Measurements from ENCODE around the gene TFDP2.
"Not testable (repeated sequence)": the region's sequence is repeated elsewhere in the genome, so short reads cannot be mapped to it uniquely, and the experiment has no call there.

TFDP2 gene

GRCh38 chr3:142152384-142152783 lies 3.0 kb upstream of the TFDP2 start:
- no peak overlapping the region for H3K27ac ChIP-seq (ENCODE audit: low read depth, low read length)
- no peaks in the 10 kb centered on the region for H3K9me3 ChIP-seq (ENCODE audit: control insufficient read depth in 1 of 2, low read length in 2 of 2)
- no peaks in the 10 kb centered on the region for H3K36me3 ChIP-seq (ENCODE audit: control insufficient read depth in 1 of 2, insufficient read depth in 2 of 2, low read length in 2 of 2)
- H3K9ac ChIP-seq (ENCODE audit: low read depth in 1 of 2, low read length in 2 of 2) = no peak overlapping the region
- H3K4me1 ChIP-seq (ENCODE audit: control insufficient read depth in 1 of 2, insufficient read depth in 2 of 2, low read length in 2 of 2) = peaks cover 3 to 11% of the 10 kb centered on the region in 2 donors
- no peaks in the 10 kb centered on the region for H3K27me3 ChIP-seq (ENCODE audit: control insufficient read depth in 1 of 2, insufficient read depth in 2 of 2, low read length in 2 of 2)
- H3K4me3 ChIP-seq (ENCODE audit: low read depth in 1 of 2, low read length in 2 of 2) = no peak overlapping the region

GRCh38 chr3:142151828-142152227 lies 2.5 kb upstream of the TFDP2 start:
- peaks cover 9 to 16% of the 10 kb centered on the region in 2 donors for H3K4me1 ChIP-seq (ENCODE audit: control insufficient read depth in 1 of 2, insufficient read depth in 2 of 2, low read length in 2 of 2)
- no peak overlapping the region for H3K9ac ChIP-seq (ENCODE audit: low read depth in 1 of 2, low read length in 2 of 2)
- no peaks in the 10 kb centered on the region for H3K27me3 ChIP-seq (ENCODE audit: control insufficient read depth in 1 of 2, insufficient read depth in 2 of 2, low read length in 2 of 2)
- no peak overlapping the region for H3K27ac ChIP-seq (ENCODE audit: low read depth, low read length)
- no peaks in the 10 kb centered on the region for H3K36me3 ChIP-seq (ENCODE audit: control insufficient read depth in 1 of 2, insufficient read depth in 2 of 2, low read length in 2 of 2)
- H3K9me3 ChIP-seq (ENCODE audit: control insufficient read depth in 1 of 2, low read length in 2 of 2) = no peaks in the 10 kb centered on the region
- no peak overlapping the region for H3K4me3 ChIP-seq (ENCODE audit: low read depth in 1 of 2, low read length in 2 of 2)

GRCh38 chr3:142151240-142151639 lies 1.9 kb upstream of the TFDP2 start:
- H3K27me3 ChIP-seq (ENCODE audit: control insufficient read depth in 1 of 2, insufficient read depth in 2 of 2, low read length in 2 of 2) = no peaks in the 10 kb centered on the region
- no peak overlapping the region for H3K4me3 ChIP-seq (ENCODE audit: low read depth in 1 of 2, low read length in 2 of 2)
- no peak overlapping the region for H3K27ac ChIP-seq (ENCODE audit: low read depth, low read length)
- no peaks in the 10 kb centered on the region for H3K9me3 ChIP-seq (ENCODE audit: control insufficient read depth in 1 of 2, low read length in 2 of 2)
- peaks cover 13 to 16% of the 10 kb centered on the region in 2 donors for H3K4me1 ChIP-seq (ENCODE audit: control insufficient read depth in 1 of 2, insufficient read depth in 2 of 2, low read length in 2 of 2)
- H3K36me3 ChIP-seq (ENCODE audit: control insufficient read depth in 1 of 2, insufficient read depth in 2 of 2, low read length in 2 of 2) = no peaks in the 10 kb centered on the region
- no peak overlapping the region for H3K9ac ChIP-seq (ENCODE audit: low read depth in 1 of 2, low read length in 2 of 2)

GRCh38 chr3:142150271-142150670 lies 927 bp upstream of the TFDP2 start:
- H3K9me3 ChIP-seq (ENCODE audit: control insufficient read depth in 1 of 2, low read length in 2 of 2) = no peaks in the 10 kb centered on the region
- H3K27me3 ChIP-seq (ENCODE audit: control insufficient read depth in 1 of 2, insufficient read depth in 2 of 2, low read length in 2 of 2) = no peaks in the 10 kb centered on the region
- H3K4me1 ChIP-seq (ENCODE audit: control insufficient read depth in 1 of 2, insufficient read depth in 2 of 2, low read length in 2 of 2) = peaks cover 13 to 16% of the 10 kb centered on the region in 2 donors
- no peak overlapping the region for H3K27ac ChIP-seq (ENCODE audit: low read depth, low read length)
- no peak overlapping the region for H3K9ac ChIP-seq (ENCODE audit: low read depth in 1 of 2, low read length in 2 of 2)
- no peak overlapping the region for H3K4me3 ChIP-seq (ENCODE audit: low read depth in 1 of 2, low read length in 2 of 2)
- no peaks in the 10 kb centered on the region for H3K36me3 ChIP-seq (ENCODE audit: control insufficient read depth in 1 of 2, insufficient read depth in 2 of 2, low read length in 2 of 2)

- H3K4me1 ChIP-seq (ENCODE audit: control insufficient read depth in 1 of 2, insufficient read depth in 2 of 2, low read length in 2 of 2) = peaks cover 13 to 21% of the 10 kb centered on the region in 2 donors
- H3K27me3 ChIP-seq (ENCODE audit: control insufficient read depth in 1 of 2, insufficient read depth in 2 of 2, low read length in 2 of 2) = no peaks in the 10 kb centered on the region
- H3K9me3 ChIP-seq (ENCODE audit: control insufficient read depth in 1 of 2, low read length in 2 of 2) = no peaks in the 10 kb centered on the region
- peak overlapping the region; percentile 90 to 97 for H3K4me3 ChIP-seq (ENCODE audit: low read depth in 1 of 2, low read length in 2 of 2)
- H3K9ac ChIP-seq (ENCODE audit: low read depth in 1 of 2, low read length in 2 of 2) = peak overlapping the region in 1 of 2 donors; percentile 82
- no peaks in the 10 kb centered on the region for H3K36me3 ChIP-seq (ENCODE audit: control insufficient read depth in 1 of 2, insufficient read depth in 2 of 2, low read length in 2 of 2)
- H3K27ac ChIP-seq (ENCODE audit: low read depth, low read length) = peak overlapping the region; percentile 66
Observed at GRCh38 chr3:142149673-142149992, 289 bp upstream of the TFDP2 start.

GRCh38 chr3:142148044-142148791 lies 1.1 kb downstream of the TFDP2 start:
- Histone ChIP-seq H3K9me3 (ENCODE audit: control insufficient read depth in 1 of 2, low read length in 2 of 2) (no peaks in the 10 kb centered on the region), H3K27me3 (ENCODE audit: control insufficient read depth in 1 of 2, insufficient read depth in 2 of 2, low read length in 2 of 2) (no peaks in the 10 kb centered on the region), H3K4me3 (ENCODE audit: low read depth in 1 of 2, low read length in 2 of 2) (peak overlapping the region; percentile 90 to 97), H3K4me1 (ENCODE audit: control insufficient read depth in 1 of 2, insufficient read depth in 2 of 2, low read length in 2 of 2) (peaks cover 13 to 21% of the 10 kb centered on the region in 2 donors), H3K36me3 (ENCODE audit: control insufficient read depth in 1 of 2, insufficient read depth in 2 of 2, low read length in 2 of 2) (no peaks in the 10 kb centered on the region), H3K9ac (ENCODE audit: low read depth in 1 of 2, low read length in 2 of 2) (peak overlapping the region; percentile 66 to 82), H3K27ac (ENCODE audit: low read depth, low read length) (no peak overlapping the region)

GRCh38 chr3:142144587-142144986 lies 4.8 kb downstream of the TFDP2 start:
- H3K9me3 ChIP-seq (ENCODE audit: control insufficient read depth in 1 of 2, low read length in 2 of 2); H3K27ac ChIP-seq (ENCODE audit: low read depth, low read length); H3K36me3 ChIP-seq (ENCODE audit: control insufficient read depth in 1 of 2, insufficient read depth in 2 of 2, low read length in 2 of 2); H3K4me3 ChIP-seq (ENCODE audit: low read depth in 1 of 2, low read length in 2 of 2); H3K27me3 ChIP-seq (ENCODE audit: control insufficient read depth in 1 of 2, insufficient read depth in 2 of 2, low read length in 2 of 2); H3K9ac ChIP-seq (ENCODE audit: low read depth in 1 of 2, low read length in 2 of 2): not testable (repeated sequence)
- peaks cover 13 to 17% of the 10 kb centered on the region in 2 donors for H3K4me1 ChIP-seq (ENCODE audit: control insufficient read depth in 1 of 2, insufficient read depth in 2 of 2, low read length in 2 of 2)

GRCh38 chr3:142140608-142141285 lies 8.6 kb downstream of the TFDP2 start:
- not testable (repeated sequence) for H3K4me3 ChIP-seq (ENCODE audit: low read depth in 1 of 2, low read length in 2 of 2); H3K27me3 ChIP-seq (ENCODE audit: control insufficient read depth in 1 of 2, insufficient read depth in 2 of 2, low read length in 2 of 2); H3K9ac ChIP-seq (ENCODE audit: low read depth in 1 of 2, low read length in 2 of 2)

GRCh38 chr3:142137089-142137488 lies 12.3 kb downstream of the TFDP2 start:
- not testable (repeated sequence) for H3K27ac ChIP-seq (ENCODE audit: low read depth, low read length); H3K9me3 ChIP-seq (ENCODE audit: control insufficient read depth in 1 of 2, low read length in 2 of 2); H3K9ac ChIP-seq (ENCODE audit: low read depth in 1 of 2, low read length in 2 of 2); H3K4me3 ChIP-seq (ENCODE audit: low read depth in 1 of 2, low read length in 2 of 2); H3K36me3 ChIP-seq (ENCODE audit: control insufficient read depth in 1 of 2, insufficient read depth in 2 of 2, low read length in 2 of 2); H3K4me1 ChIP-seq (ENCODE audit: control insufficient read depth in 1 of 2, insufficient read depth in 2 of 2, low read length in 2 of 2); H3K27me3 ChIP-seq (ENCODE audit: control insufficient read depth in 1 of 2, insufficient read depth in 2 of 2, low read length in 2 of 2)

More at GRCh38 chr3:142140608-142141285, 8.6 kb downstream of the TFDP2 start:
- H3K36me3 ChIP-seq (ENCODE audit: control insufficient read depth in 1 of 2, insufficient read depth in 2 of 2, low read length in 2 of 2); H3K4me1 ChIP-seq (ENCODE audit: control insufficient read depth in 1 of 2, insufficient read depth in 2 of 2, low read length in 2 of 2); H3K27ac ChIP-seq (ENCODE audit: low read depth, low read length); H3K9me3 ChIP-seq (ENCODE audit: control insufficient read depth in 1 of 2, low read length in 2 of 2): not testable (repeated sequence)

- H3K9ac ChIP-seq (ENCODE audit: low read depth in 1 of 2, low read length in 2 of 2) = no peak overlapping the region
- no peak overlapping the region for H3K27ac ChIP-seq (ENCODE audit: low read depth, low read length)
- no peaks in the 10 kb centered on the region for H3K36me3 ChIP-seq (ENCODE audit: control insufficient read depth in 1 of 2, insufficient read depth in 2 of 2, low read length in 2 of 2)
- H3K4me3 ChIP-seq (ENCODE audit: low read depth in 1 of 2, low read length in 2 of 2) = no peak overlapping the region
- no peaks in the 10 kb centered on the region for H3K9me3 ChIP-seq (ENCODE audit: control insufficient read depth in 1 of 2, low read length in 2 of 2)
- no peaks in the 10 kb centered on the region for H3K27me3 ChIP-seq (ENCODE audit: control insufficient read depth in 1 of 2, insufficient read depth in 2 of 2, low read length in 2 of 2)
- H3K4me1 ChIP-seq (ENCODE audit: control insufficient read depth in 1 of 2, insufficient read depth in 2 of 2, low read length in 2 of 2) = no peaks in the 10 kb centered on the region
Observed at GRCh38 chr3:142134799-142135325, 14.5 kb downstream of the TFDP2 start.
